RKO (cell line): ENCODE results near the gene NPHP4.
A peak's percentile ranks its signal among the peaks of the same experiment; 100 is the strongest.
"Not testable (repeated sequence)": the region's sequence is repeated elsewhere in the genome, so short reads cannot be mapped to it uniquely, and the experiment has no call there.

ENCODE experiments used
- DNase-seq: peaks from one replicate; pipeline ENCODE4 v3.0.0-alpha.2; 2016; ENCODE audit warnings: low spot score

The NPHP4 gene

DNA sequence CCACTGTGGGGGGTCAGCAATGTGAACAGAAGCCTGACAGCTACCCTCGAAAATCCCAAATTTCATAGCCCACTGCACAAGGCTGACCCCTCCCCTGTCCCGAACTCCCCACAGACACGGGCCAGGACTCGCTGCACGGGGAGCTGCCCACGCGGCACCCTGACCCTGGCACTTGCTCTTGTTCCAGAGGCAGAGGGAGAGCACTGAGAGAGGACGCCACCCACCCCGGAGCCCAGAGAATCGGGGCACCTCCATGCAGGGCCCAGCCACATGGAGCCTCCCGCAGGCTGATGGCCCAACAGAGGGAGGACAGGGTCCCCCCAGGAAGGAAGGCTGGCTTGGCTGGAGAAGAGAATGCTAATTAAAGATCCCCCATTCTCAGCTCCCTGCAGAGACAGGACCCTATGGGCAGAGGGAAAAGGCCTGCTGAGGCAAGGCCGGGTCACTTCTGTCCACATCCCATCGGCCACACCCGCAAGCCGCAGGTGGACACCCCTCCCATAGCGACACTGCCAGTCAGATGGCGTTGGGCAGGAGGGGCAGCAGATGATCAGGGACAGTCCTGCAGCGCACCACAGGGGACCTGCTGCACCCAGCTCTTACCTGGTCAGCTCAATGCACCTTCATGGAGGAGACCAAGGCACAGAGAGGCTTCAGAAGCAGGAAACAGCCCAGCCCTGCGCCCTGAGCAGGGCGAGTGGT, 136.9 kb downstream of the NPHP4 start:
- no peak for DNase-seq

DNA sequence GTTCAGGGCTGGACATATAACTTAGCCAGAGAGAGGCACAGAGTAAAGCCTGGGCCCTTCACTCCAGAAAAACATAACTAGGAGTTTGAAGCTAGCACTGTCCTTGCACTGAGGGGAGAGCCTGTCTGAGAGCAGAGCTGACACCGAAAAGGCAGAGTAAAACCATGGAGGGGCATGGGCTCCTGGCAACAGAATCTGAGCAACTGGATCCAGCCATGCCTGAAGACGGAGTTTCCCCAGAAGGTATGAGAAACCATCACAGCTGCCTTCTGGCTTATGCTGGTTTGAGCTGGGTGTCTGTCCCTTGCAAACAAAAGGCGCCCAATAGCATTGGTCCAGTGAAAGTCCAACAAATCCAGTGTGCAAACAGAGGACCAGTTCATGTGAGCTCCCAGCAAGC, 137.5 kb downstream of the NPHP4 start:
- DNase-seq, result no peak

DNA sequence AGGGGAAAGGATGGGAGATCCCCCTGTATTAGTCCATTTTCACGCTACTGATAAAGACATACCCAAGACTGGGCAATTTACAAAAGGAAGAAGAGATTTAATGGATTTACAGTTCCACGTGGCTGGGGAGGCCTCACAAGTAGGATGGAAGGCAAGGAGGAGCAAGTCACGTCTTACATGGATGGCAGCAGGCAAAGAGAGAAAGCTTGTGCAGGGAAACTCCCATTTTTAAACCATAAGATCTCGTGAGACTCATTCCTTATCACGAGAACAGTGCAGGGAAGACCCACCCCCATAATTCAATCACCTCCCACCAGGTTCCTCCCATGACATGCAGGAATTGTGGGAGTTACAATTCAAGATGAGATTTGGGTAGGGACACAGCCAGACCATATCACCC, 138.4 kb downstream of the NPHP4 start:
- DNase-seq, result not testable (repeated sequence)

DNA sequence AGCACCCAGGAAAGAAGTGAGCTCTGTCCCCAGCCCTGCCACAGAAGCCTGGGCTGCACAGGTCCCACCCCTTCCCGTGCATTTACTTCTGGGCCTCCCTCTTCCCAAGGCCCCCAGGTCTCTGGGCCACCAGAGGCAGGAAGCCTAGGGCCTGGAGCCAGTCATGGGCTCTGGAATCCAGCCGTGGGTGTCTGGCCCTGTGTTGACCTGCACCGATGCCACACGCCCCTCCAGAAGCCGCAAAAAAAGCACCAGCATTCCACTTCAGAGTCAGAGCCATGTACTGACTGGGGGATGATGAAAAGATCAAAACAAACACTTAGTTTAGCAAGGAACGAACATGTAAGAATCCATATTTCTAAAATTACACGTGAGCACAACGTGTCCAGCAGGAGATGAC, 141.7 kb downstream of the NPHP4 start:
- DNase-seq, result no peak

DNA sequence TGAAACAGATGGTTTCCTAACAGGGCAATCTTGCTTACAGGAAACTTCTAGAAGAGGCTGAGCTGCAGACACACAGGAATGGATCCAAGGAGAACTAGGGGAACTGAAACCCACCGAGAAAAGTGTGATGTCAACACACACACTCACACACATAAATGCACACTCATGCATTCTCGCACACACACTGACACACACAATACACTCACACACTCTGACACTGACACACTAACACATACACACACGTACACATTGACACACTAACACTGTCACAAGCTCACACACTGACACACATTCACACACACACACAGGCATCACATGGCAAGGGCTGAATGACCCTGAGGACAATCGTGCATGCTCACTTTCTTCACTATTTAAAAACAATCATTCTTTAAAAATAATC, 142.7 kb downstream of the NPHP4 start:
- DNase-seq, result no peak

DNA sequence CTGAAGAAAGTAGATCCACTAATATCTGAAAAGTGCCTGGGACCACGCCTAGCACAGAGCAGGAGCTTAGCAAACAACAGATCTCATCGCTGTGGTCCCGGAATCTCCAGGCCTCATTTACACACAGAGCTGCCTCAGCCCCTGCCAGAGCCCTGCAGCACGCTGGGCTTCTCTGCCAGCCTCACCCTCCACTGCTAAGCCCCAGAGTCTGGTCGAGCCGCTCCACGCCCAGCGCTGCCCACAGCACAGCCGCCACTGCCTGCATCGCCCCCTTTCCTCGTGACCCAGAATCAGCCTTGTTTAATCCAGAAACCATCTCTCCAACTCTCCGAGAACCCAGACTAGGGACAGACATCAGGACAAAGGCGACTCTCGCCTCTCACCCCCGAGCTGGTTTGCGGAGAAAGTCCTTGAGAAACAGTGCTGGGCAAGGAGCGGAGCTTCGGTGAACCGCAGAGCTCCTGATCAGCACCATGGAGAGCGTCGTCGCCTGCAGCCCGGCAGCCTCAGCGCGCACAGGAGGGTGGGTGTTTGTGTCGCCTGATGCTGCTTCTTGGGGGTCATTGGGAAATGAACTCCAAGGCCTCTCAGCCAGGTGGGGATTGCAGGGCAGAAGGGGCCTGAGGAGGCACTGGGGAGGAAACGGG, 145.1 kb downstream of the NPHP4 start:
- peak; percentile 4 for DNase-seq

DNA sequence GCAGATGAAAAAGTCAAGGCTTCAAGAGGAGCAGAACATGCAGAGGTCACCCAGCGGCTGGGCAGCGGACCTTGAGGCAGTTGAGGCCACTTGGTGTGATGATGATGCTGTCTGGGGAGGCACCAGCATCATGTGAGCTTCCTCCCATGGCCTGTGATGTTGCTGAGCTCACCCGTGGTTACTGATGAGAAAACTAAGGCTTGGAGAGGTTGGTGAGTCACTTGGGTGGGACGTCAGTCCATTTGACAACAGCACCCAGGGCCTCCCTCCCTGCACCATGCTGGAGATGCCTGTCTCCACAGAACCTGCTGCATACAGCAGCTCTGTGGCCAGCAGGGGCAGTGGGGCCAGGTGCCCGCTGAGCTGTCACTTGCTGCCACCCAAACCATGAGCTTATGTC, 146.8 kb downstream of the NPHP4 start:
- peak; percentile 11 for DNase-seq

DNA sequence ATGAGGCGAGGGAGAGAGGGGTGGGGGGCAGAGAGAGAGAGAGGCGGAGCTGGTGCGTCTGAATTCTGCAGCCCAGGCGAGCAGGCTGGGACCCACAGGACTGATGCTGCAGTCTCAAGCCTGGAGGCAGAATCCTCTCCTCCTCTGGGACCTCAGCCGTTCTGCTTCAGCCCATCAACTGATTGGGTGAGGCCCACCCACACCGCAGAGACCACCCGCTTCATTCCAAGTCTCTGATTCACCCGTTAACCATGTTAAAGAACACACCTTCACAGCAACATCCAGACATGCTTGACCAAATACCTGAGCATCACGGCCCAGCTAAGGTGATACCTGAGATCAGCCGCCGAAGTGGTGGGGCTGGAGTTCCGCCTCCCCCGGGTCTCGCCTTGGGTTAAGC, 147.8 kb downstream of the NPHP4 start:
- DNase-seq, result no peak

DNA sequence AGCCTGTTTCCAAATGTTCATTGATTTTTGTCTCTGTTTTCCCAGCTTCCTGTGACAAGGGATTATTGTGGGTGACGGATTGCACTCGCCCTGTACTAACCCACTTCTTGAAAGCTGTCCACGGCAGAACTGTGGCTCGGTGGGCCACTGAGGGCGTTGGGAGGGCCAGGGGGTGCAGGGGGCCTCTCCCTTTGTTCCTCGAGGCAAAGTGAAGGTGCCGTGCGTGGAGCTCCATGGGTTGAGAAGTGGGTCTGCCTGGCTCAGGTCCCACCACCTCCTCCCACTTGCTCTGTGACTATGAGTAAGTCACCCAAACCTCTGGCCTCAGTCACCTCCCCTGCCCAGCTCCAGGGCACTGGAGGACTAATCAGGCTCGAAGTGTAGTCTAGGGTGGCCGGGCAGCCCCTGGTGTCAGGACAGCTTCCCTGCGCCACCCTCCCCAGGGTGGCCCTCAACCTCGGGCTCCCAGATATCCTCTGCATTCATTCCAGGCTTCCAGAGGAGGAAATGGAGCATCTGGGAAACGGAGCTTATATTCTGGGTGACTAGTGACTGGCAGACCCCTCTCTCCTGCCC, 148.6 kb downstream of the NPHP4 start:
- DNase-seq, result no peak

DNA sequence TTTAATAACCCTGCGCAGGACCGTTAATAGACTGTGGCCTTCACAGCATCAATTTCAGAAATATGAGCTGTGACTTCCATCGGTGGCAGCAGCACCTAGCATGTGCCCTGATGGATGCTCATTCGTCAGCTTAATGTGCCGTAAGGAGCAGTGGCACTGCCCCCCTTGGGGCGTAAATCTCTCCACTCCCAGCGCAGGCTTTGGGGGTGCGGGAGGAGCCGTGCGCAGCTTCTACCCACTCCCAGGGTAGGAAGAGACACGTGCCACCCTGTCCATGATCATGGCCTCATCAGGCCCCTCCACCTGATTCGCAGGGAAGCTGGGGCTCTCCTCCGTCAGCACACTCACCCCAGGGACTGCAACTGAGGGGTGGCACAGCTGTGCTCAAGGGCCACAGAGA, 149.5 kb downstream of the NPHP4 start:
- no peak for DNase-seq

DNA sequence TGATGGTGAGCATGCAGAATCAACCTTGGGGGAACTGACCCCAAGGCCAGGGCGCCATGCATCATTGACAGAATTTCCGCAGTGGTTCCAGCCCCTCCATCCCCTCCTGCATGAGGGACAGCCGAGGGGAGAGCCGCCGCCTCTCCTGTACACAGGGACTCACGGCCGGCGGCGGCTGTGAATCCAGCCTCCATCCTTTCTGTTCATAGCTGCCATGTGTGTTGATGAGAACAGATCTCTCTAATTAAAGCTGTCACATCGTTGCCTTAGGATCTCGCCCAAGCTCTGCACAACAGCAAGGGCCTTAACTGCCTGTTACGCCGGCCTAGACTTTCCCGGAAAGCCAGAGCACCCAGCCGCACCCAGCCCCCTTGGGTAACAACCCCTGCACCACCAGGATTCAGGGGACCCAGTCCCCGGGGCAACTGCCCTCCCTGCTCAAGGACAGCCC, 151.6 kb downstream of the NPHP4 start:
- DNase-seq, result no peak

DNA sequence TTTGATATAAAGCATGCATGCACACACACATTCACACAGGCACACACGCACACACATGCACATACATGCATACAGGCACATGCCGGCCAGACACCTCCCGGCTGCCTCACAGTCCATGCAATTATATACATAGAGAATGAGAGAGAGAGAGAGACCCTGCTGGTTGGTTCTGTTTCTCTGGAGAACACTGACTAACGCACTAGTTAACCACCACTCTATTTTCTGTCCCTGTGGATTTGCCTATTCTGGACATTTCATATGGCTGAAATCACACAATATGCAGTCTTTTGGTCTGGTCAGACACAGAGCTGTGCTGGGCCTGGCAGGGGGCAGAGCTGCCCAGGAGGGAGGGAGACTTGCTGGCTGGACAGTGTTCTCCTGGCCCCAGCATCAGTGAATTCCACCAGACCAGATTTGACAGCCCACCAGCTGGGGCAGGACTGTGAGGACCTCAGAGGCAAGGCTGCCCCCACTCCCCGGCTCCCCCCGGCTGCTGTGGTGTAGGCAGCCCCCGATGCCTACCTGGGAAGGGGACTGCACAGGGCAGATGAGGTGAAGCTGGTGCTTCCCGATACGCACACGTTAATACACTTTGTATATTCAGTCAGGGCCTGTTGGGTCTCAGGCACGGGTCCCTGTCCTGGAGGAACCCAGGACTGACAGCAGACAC, 152.2 kb downstream of the NPHP4 start:
- DNase-seq, result no peak

DNA sequence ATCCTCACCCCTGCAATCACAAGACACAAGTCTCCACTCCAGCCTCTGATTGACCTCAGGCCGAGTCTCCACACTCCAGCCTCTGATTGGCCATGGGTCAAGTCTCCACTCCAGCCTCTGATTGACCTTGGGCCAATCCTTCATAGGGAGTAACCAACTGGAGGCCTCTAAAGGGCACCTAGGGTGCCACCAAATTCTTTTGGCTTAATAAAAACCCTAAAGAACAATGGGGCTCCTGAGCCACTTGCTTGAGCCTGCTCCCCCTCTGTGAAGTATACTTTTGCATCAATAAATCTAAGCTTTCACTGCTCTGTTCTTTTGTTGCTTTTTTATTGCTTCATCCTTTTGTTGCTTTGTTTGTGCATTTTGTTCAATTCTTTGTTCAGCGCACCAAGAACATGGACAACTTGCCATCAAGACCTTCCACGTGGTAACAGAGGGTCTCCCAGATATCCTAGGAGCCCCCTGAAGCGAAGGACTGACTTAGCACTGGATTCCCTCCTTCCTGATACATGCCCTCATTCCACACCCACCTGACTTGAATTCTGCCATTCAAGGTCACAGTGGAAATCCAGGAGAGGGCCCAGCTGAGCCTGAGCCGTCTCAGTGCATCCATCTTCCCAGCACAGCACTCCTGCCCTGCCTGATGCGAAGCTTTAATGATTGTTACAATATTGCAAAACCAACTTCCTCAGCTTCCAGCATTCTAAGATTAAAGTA, 152.9 kb downstream of the NPHP4 start:
- no peak for DNase-seq

DNA sequence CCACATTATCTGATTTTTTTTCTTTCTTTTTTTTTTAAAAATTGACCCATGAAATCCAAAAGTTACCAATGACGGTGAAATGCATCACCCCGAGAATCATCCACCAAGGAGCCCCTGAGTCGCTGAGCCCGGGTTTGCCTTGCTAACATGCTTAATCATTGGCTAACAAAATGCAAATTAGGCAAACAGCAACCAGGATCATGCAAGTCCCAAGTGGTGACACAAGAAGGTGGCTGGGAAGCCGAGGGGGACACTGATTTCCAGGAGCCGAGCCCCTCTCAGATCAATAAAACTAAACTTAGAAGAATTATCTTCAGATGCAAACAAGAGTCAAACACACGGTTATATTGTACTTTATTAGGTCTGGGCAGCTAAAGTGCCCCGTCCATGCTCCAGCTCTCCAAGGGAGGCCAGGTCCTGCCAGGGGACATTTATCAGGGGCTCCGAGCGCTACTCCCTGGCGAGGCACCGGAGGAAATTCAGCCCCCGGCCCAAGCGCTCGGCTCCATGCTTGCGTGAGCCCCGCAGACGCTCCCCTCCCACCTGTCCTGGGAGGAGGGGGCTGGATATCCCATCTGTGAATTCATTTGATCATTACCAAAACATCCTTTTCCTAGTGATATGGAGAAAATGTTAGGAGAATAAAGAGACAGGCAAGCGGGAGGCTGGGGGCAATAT, 154.1 kb downstream of the NPHP4 start:
- no peak for DNase-seq

DNA sequence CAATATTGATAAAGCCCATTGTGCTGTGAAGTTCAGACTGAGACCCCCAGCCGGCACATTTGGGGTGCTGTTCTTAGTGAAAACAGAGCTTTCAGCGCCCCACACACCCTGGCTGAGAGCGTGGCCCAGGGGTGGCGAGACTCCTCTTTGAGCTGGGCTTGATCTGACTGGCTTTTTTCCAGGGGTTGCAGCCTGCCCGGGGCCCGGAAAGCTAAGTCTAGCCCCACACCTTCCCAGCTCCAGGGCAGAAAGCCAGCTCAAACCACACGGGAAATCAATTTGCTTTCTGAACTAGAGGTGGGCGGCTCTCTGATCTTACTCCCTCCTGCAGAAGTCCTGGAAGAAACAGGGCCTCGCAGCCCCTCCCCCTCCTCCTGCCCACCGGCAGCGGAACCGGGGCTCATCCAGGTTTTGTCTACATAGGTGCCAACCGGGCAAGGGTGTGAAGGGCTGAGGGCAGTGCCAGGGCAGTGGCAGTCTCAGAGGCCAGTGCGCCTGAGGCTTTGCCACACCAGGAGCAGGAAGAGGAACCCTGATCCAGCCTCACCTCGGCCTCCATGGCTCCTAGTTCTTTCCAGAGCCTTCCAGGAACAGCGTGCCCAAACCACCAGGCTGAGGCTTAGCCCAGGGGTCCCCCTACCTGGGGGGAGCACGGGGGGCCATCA, 155.3 kb downstream of the NPHP4 start:
- no peak for DNase-seq

DNA sequence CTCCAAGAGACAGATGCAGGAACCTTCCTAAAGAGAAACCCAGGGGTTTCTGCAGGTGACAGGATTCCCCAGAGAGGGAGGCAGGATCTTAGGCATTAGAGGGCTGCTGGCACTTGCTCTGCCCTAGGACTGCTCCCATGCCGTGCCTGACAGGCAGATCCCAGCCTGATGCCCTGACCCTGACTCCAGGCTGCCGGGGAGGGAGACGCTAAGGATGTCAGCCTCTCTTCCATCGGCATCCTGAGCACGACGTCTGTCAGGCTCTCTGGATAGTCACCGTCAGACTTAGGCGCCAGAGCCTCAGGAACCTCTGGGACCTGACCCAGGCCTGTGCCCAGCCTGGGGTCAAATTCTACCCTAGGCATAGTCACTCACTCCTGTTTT, 157.1 kb downstream of the NPHP4 start:
- DNase-seq, result no peak

DNA sequence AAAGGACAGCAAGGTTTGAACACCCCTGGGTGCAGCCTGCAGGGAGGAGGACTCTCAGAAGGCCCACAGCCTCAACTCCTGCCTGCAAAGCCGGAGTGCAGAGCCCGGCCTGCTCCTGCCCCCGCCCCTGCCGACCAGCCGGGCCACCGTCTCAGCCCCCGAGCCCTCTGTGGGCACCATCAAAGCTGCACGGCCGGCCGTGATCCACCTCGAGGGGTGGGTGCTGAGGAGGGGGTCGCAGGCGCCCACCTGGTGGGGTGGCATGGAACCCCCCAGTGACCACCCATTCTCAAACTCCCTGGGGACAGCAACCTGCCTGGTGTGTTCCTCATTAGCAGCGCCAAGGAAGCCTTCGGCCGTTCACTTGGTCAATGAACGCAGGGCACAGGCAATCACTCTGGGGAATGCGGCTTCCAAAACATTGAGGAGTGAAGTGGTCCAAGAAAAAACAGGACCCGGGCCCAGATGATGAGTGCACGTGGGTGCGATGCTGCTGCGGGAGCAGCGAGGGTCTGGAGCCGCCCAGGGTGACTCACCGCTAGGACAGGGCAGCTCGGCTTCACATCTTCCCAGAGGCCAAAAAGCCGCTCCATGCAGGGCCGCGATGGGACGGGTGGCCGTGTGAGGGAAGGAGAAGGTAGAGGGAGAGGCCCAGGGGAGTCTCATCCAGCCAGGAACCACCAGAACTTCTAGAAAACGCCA, 157.6 kb downstream of the NPHP4 start:
- DNase-seq, result no peak

DNA sequence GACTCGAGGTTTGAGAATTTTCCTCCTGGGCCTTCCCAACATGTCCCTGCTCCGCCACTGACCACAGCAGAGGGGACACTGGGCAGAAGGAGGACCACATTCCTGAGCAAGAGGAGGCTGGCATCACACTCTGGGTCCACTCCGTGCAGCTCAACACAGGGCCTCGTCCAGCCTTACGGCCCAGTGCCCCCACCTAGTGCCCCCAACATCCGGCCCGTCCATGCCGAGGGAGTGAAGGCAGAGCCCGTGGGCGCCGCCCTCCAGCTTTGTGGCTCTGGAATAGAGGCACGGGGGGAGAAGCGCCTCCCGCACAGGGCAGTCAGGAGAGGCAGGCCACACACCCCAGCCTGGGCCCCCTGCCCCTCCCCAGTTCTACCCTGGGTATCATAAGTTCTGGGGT, 158.3 kb downstream of the NPHP4 start:
- no peak for DNase-seq

DNA sequence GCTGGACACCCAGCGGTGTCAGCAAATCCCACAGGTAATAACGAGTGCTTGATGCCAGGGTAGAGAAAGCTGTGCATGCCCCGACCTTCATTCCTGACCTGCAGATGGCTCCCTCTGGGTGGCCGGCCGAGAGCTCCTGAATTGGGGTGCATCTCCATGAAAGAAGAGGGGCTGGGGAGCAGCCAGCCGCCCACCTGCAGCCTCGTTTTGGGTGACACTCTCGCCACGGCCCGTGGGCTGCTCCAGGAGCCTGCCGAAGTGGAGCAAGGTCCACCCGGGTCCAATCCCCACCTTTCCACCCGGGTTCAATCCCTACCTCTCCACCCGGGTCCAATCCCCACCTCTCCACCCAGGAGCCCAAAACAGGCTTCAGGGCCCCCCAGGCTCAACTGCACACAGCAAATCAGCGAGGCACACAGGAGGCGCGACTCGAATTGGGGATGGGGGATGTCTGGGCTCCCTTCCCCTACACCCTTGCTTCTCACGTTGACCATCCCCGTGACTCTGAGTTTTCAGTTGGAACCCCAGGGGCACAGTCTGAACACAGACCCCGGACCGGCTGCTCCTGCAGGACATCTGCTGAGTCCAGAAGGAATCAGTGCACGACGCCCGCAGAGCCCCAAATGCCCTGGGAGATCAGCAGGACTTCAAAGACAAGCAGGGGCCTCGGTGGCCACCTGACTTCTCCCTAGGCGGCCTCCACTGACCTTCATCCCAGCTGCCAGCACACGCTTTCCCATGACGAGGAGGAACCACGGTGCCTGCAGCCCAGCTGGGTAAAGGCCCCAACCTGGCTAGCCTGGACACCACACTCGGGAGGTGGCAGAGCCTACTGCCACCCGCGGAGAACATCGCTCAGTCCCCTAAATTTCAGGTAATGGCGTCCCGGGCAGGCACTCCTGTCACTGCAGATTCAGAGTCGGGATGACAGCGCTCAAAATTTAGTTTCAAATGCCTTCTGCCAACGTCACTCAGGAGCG, 159.0 kb downstream of the NPHP4 start:
- DNase-seq, result no peak
